Aorta (tissue), 5 donors: ENCODE data around the gene TMEM39A. TPM values are rescaled to one million over a fixed set of nuclear protein-coding genes. Genes with fewer than 3 reads are reported as not detected.

Experiments
- ATAC-seq: fragments of 200-7000 bp; cut with Tn5 transposase; one replicate; pipeline ENCODE4 v1.9.1; 2022; ENCODE audit warnings: moderate library complexity; ENCODE audit not compliant: low FRiP score
- DNase-seq, 2 donors: peaks; one replicate each; pipeline ENCODE4 v3.0.0-alpha.2; 2020
- H3K27ac ChIP-seq, 2 donors: one replicate each; pipeline ENCODE4 v1.5.1; 2013; ENCODE audit warnings: low read length in 2 of 2, mild to moderate bottlenecking in 2 of 2, moderate library complexity in 2 of 2, control low read depth in 1 of 2, inconsistent platforms in 1 of 2, low read depth in 1 of 2
- H3K27me3 ChIP-seq, 2 donors: one replicate each; pipeline ENCODE4 v1.6.1; 2013; ENCODE audit warnings: control low read depth in 1 of 2, low read length in 1 of 2, mild to moderate bottlenecking in 1 of 2, moderate library complexity in 1 of 2; ENCODE audit not compliant: insufficient read depth in 2 of 2, control insufficient read depth in 1 of 2
- H3K36me3 ChIP-seq, 2 donors: one replicate each; pipeline ENCODE4 v1.6.1; 2013; ENCODE audit warnings: control low read depth in 1 of 2, low read length in 1 of 2, mild to moderate bottlenecking in 1 of 2; ENCODE audit not compliant: insufficient read depth in 2 of 2, control insufficient read depth in 1 of 2
- H3K4me1 ChIP-seq, 2 donors: one replicate each; pipeline ENCODE4 v1.6.1; 2013; ENCODE audit warnings: low read length in 2 of 2, control low read depth in 1 of 2, mild to moderate bottlenecking in 1 of 2, moderate library complexity in 1 of 2; ENCODE audit not compliant: insufficient read depth in 2 of 2, control insufficient read depth in 1 of 2
- H3K4me3 ChIP-seq, 2 donors: one replicate each; pipeline ENCODE4 v1.5.1; 2013; ENCODE audit warnings: low read length in 2 of 2, control low read depth in 1 of 2, mild to moderate bottlenecking in 1 of 2
- H3K9me3 ChIP-seq: one replicate; pipeline ENCODE4 v1.6.1; 2013; ENCODE audit warnings: mild to moderate bottlenecking, low read length; ENCODE audit not compliant: control insufficient read depth
- WGBS, 2 donors: extraction: QIAGEN DNeasy Blood & Tissue Kit; methylation state at CpG; one replicate each; pipeline ENCODE4 v1.1.7; 2013; 5-methylcytosine and 5-hydroxymethylcytosine counted together
- intact Hi-C, 2 donors: fragments of 100-400 bp; cut with DNase I; formaldehyde crosslinking; loops; one replicate each; pipeline versions ENCODE4 v1.14.2 to v1.15.0; 2022
- polyA plus RNA-seq, 2 donors: library from polyadenylated mRNA; stranded (reverse); fragments of 200-250 nt; gene quantifications; one replicate each; pipeline ENCODE4 v1.2.3, GENCODE V29; 2013
- total RNA-seq, 2 donors: library from RNA; stranded (reverse); fragmentation: NEBNext Ultra II Directional; extraction: Animal tissue kit (Norgen Biotek cat#: 25700); gene quantifications; one replicate each; pipeline ENCODE4 v1.2.1, GENCODE V29; 2021
- donor health status: healthy with polysubstance abuse.
- donor health status: Bipolar disorder and iron deficiency.
- donor health status: DM: no; HTN: no; CAD: no.
- donor health status: DM: no; HTN: no; CAD: no.
- donor health status: DM: yes; HTN: yes; CAD: no.

The TMEM39A gene
- total and polyA plus RNA-seq, 4 donors: 7.5 to 45.7 (median 24.1) TPM

DNA sequence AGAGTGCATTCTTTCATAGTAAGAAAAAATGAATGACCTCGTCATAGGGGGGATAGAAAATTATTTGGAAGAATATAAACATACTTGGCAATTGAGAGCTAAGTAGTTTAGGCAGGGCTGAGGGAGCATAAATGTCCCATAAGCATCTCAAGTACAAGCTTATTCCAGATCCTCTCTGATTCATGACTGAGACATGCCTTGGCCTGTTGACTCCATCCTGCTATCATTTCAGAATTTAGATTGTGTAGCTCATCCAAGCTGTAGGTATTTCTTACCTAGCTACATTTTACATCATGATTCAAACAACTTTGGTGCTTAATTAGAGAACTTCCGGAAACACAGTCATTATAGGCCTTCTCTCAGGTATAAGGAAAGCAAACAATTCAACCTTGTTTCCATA lies 17.7 kb upstream of the TMEM39A start:
- no peaks in the 10 kb centered on the region for H3K27me3 ChIP-seq
- H3K9me3 ChIP-seq: no peaks in the 10 kb centered on the region
- intact Hi-C loops: no loop called here
- DNase-seq: no peak
- H3K27ac ChIP-seq: no peak overlapping the region
- no peaks in the 10 kb centered on the region for H3K4me1 ChIP-seq
- ATAC-seq: no peak
- 92 to 95% methylated on average over 2 of the region's 2 CpGs for WGBS, 2 donors
- no peak overlapping the region for H3K4me3 ChIP-seq
- H3K36me3 ChIP-seq: peaks cover 0 to 5% of the 10 kb centered on the region in 2 donors

DNA sequence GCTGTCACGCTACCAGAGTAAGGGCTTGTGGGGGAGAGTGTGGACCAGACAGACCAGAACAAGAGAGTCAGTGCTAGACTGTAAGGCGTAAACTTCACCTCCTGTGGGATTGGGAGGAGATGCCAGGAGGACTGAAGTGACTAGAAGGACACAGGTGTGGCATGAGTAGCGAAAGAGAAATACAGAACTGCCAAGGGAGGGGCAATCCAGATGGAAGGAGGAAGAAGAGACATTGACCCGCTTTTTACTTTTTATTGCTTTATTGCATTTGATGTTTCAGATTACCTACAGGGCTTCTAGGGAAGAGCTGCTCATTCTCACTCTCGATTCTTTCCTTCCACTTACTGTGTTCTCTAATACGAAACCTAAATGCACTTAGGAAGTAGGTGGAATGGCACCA lies 7.5 kb upstream of the TMEM39A start:
- intact Hi-C loops: no loop called here
- ATAC-seq (no peak), DNase-seq (no peak)
- 96 to 98% methylated on average over 6 of the region's 6 CpGs for WGBS, 2 donors
- no peak overlapping the region for H3K4me3 ChIP-seq
- peaks cover 0 to 2% of the 10 kb centered on the region in 2 donors for H3K4me1 ChIP-seq
- no peak overlapping the region for H3K27ac ChIP-seq
- H3K36me3 ChIP-seq: peaks cover 3 to 5% of the 10 kb centered on the region in 2 donors
- no peaks in the 10 kb centered on the region for H3K27me3 ChIP-seq
- no peaks in the 10 kb centered on the region for H3K9me3 ChIP-seq

DNA sequence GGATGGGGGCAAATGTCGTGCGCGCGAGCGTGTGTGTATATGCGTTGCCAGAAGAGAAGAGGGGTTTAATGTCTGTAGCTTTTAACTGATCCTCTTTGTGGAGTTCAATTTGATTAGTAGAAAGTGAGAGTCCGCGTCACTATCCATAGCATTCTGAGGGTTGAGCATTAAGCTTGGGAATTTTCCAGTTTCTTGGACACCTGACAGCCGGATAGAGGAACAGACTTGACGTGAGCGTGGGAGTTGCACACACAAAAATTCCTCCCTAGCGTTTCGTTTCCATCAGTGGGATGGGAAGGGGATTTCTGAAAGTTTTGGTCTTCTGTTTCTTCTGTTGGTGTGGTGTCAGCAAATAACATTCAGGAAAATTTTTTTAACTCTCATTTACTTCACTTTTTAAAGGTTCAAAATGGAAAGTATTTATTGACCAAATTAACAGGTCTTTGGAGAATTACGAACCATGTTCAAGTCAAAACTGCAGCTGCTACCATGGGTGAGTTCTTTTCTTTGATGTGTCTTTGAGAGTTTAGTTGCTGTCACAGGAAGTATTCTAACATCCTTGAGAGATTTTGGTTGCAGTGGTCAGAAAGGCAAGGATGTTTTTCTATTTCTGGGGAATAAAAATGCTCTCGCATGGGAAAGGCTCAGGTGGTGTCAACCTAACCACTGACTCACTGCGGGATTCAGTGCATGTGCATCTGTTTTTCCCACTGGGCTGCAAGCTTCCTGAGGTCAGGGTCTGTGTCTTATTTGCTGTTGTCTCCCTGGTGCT lies 6.2 kb upstream of the TMEM39A start:
- H3K36me3 ChIP-seq: peaks cover 3 to 5% of the 10 kb centered on the region in 2 donors
- ATAC-seq (no peak), DNase-seq (no peak)
- WGBS, 2 donors: 14 to 16% methylated on average over 16 of the region's 16 CpGs
- no peak overlapping the region for H3K27ac ChIP-seq
- H3K27me3 ChIP-seq: no peaks in the 10 kb centered on the region
- no peaks in the 10 kb centered on the region for H3K9me3 ChIP-seq
- H3K4me3 ChIP-seq: peak overlapping the region; percentile 86 to 99
- H3K4me1 ChIP-seq: peaks cover 0 to 2% of the 10 kb centered on the region in 2 donors
- intact Hi-C loops: loop anchor here in 1 of 2 donors (10.0 kb wide), 1 partner anchor 195 kb away; no protein-coding TSS in a partner anchor

DNA sequence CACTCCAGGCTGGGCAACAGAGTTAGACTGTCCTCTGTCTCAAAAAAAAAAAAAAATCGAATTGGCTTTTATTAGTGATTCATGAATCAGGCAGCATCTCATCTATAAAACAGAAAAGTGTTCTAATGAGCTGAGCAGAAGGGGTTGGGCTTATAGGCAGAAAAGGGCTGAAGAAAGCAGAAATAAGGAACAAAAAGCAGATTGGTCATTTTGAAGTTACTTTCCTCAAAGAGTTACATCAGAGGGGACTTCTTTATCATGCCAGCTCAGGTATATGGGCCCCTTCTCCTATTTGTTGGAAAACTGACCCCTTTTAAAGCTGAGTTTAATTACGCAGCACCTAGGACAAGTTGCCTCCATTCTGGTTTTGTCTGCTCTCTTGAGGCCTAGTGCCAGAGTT lies 4.6 kb upstream of the TMEM39A start:
- DNase-seq (no peak), ATAC-seq (no peak)
- 89 to 98% methylated on average over 2 of the region's 2 CpGs for WGBS, 2 donors
- H3K27me3 ChIP-seq: no peaks in the 10 kb centered on the region
- H3K4me3 ChIP-seq: no peak overlapping the region
- intact Hi-C loops: loop anchor here in 1 of 2 donors (10.0 kb wide), 1 partner anchor 193 kb away; no protein-coding TSS in a partner anchor
- no peaks in the 10 kb centered on the region for H3K9me3 ChIP-seq
- peaks cover 3 to 5% of the 10 kb centered on the region in 2 donors for H3K36me3 ChIP-seq
- no peak overlapping the region for H3K27ac ChIP-seq
- H3K4me1 ChIP-seq: peaks cover 0 to 2% of the 10 kb centered on the region in 2 donors

DNA sequence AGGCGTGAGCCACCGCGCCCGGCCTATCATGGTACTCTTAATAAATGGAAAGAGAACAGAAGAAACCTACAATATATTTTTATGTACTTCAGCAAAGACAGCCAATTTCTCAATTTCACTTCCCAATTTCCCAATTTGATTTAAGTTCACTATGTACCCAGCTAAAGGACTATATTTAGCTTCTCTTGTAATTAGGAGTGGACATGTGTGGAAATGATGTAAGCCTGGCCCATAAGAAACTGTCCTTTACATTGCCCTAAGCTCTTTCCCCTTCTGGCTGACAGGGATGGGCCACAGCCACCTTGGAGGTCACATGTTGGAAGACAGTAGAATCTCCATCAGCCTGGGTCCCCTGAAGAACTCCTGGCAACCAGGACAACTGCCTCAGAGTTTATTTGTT lies 6.2 kb downstream of the TMEM39A start:
- H3K36me3 ChIP-seq: peaks cover 1 to 8% of the 10 kb centered on the region in 2 donors
- H3K4me3 ChIP-seq: no peak overlapping the region
- intact Hi-C loops: no loop called here
- 97 to 99% methylated on average over 4 of the region's 4 CpGs for WGBS, 2 donors
- DNase-seq (no peak), ATAC-seq (no peak)
- H3K27ac ChIP-seq: no peak overlapping the region
- no peaks in the 10 kb centered on the region for H3K9me3 ChIP-seq
- no peaks in the 10 kb centered on the region for H3K4me1 ChIP-seq
- no peaks in the 10 kb centered on the region for H3K27me3 ChIP-seq

DNA sequence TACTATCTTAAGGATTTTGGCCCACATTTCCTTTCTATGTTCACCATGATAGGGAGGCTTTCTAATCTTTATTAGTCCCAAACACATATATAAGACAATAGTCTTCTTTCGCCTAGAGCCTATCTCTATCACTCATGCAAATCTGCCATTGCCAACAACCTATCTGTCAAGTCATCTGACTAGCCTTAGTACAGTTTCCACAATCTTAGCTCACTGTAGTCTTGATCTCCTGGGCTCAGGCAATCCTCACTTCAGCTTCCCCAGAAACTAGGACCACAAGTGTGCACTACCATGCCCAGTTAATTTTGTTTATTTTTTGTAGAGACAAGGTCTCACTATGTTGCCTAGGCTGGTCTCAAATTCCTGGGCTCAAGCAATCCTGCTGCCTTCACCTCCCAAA lies 6.9 kb downstream of the TMEM39A start:
- Histone ChIP-seq H3K27me3 (no peaks in the 10 kb centered on the region), H3K9me3 (no peaks in the 10 kb centered on the region), H3K27ac (no peak overlapping the region), H3K4me1 (no peaks in the 10 kb centered on the region), H3K36me3 (peaks cover 3 to 8% of the 10 kb centered on the region in 2 donors), H3K4me3 (no peak overlapping the region)
- 84 to 93% methylated on average over 1 of the region's 1 CpG for WGBS, 2 donors
- ATAC-seq (no peak), DNase-seq (no peak)
- intact Hi-C loops: no loop called here

DNA sequence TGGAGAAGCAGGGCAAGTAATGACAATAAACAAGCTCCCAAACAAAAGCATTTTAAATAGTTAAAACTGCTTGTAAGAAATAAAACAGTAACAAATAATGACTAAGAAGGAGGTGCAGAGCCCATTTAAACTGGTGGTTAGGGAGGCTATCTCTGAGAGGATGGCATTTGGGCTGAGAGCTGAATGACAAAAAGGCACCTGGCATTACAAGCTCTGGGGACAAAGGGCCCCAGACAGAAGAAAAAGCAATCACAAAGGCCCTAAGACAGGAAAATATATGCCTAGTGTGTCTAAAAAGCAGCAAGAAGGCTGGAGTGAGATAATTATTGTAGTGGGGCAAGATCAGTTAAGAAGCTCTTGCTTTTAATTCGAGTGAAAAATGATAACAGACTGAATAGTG lies 9.6 kb downstream of the TMEM39A start:
- Histone ChIP-seq H3K4me3 (no peak overlapping the region), H3K4me1 (no peaks in the 10 kb centered on the region), H3K27me3 (no peaks in the 10 kb centered on the region), H3K9me3 (no peaks in the 10 kb centered on the region), H3K27ac (no peak overlapping the region), H3K36me3 (peaks cover 3 to 6% of the 10 kb centered on the region in 2 donors)
- no peak for ATAC-seq
- WGBS, 2 donors: 79 to 81% methylated on average over 1 of the region's 1 CpG
- intact Hi-C loops: no loop called here
- DNase-seq: no peak

DNA sequence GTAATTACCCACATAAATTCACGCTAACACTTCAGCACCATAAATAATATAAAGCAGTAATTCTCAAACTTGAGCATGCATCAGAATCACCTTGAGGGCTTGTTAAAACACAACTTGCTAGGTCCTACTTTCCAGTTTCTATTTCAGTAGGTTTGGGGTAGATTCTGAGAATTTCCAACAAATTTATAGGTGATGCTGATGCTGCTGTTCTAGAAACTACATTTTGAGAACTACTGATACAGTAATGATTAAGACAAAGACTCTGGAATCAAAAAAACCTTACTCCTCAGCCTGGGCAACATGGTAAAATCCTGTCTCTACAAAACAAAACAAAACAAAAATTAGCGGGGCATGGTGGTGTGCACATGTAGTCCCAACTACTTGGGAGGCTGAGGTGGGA lies 18.8 kb downstream of the TMEM39A start:
- intact Hi-C loops: no loop called here
- H3K27ac ChIP-seq: no peak overlapping the region
- no peak for DNase-seq
- no peaks in the 10 kb centered on the region for H3K4me1 ChIP-seq
- no peaks in the 10 kb centered on the region for H3K27me3 ChIP-seq
- 95 to 97% methylated on average over 2 of the region's 2 CpGs for WGBS, 2 donors
- H3K4me3 ChIP-seq: no peak overlapping the region
- peaks cover 5 to 7% of the 10 kb centered on the region in 2 donors for H3K36me3 ChIP-seq
- no peak for ATAC-seq
- no peaks in the 10 kb centered on the region for H3K9me3 ChIP-seq

DNA sequence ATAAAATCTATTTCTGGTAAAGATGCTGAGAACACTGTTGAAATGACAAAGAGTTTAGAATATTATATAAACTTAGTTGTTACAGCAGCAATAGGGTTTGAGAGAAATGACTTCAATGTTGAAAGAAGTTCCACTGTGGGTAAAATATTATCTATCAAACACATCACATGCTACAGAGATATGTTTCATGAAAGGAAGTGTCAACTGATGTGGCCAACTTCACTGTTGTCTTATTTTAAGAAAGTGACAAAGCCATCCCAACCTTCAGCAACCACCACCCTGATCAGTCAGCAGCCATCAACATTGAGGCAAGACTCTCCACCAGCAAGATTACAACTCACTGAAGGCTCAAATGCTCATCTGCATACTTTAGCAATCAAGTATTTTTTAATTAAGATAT lies 20.2 kb downstream of the TMEM39A start:
- intact Hi-C loops: no loop called here
- no peak for ATAC-seq
- peaks cover 3 to 6% of the 10 kb centered on the region in 2 donors for H3K36me3 ChIP-seq

More for the DNA sequence above, 20.2 kb downstream of the TMEM39A start:
- Histone ChIP-seq H3K27ac (no peak overlapping the region), H3K4me3 (no peak overlapping the region), H3K9me3 (no peaks in the 10 kb centered on the region), H3K4me1 (no peaks in the 10 kb centered on the region), H3K27me3 (no peaks in the 10 kb centered on the region)
- no peak for DNase-seq
